H9 (cell line): Measurements from ENCODE around the gene KRTAP10-12. TPM values are rescaled to one million over a fixed set of nuclear protein-coding genes. Genes with fewer than 3 reads are reported as not detected.
"Not testable (repeated sequence)": the region's sequence is repeated elsewhere in the genome, so short reads cannot be mapped to it uniquely, and the experiment has no call there.

Experiments used
- DNase-seq: peaks from one replicate; pipeline ENCODE4 v3.0.0-alpha.2; 2017
- H2AFZ ChIP-seq: one replicate; pipeline ENCODE4 v1.6.1; 2013; ENCODE audit warnings: mild to moderate bottlenecking, low read length, control low read depth, moderate library complexity
- H2AK5ac ChIP-seq: 2 replicates; pipeline ENCODE4 v1.6.1; 2013; ENCODE audit warnings: low read length, control low read depth, mixed read lengths; ENCODE audit not compliant: insufficient read length
- H2BK120ac ChIP-seq: one replicate; pipeline ENCODE4 v1.6.1; 2013; ENCODE audit warnings: low read depth, mild to moderate bottlenecking, low read length, control low read depth, inconsistent platforms; ENCODE audit not compliant: poor library complexity, severe bottlenecking
- H2BK12ac ChIP-seq: 2 replicates; pipeline ENCODE4 v1.6.1; 2013; ENCODE audit warnings: low read length, control low read depth, mixed read lengths, low read depth; ENCODE audit not compliant: insufficient read length
- H2BK15ac ChIP-seq: 2 replicates; pipeline ENCODE4 v1.6.1; 2013; ENCODE audit warnings: low read depth, low read length, control low read depth
- H2BK20ac ChIP-seq: one replicate; pipeline ENCODE4 v1.6.1; 2013; ENCODE audit warnings: low read depth, mild to moderate bottlenecking, low read length, control low read depth, inconsistent platforms; ENCODE audit not compliant: poor library complexity, severe bottlenecking
- H2BK5ac ChIP-seq: 2 replicates; pipeline ENCODE4 v1.6.1; 2013; ENCODE audit warnings: low read length, control low read depth, mixed read lengths; ENCODE audit not compliant: insufficient read length
- H3K14ac ChIP-seq: 2 replicates; pipeline ENCODE4 v1.6.1; 2013; ENCODE audit warnings: low read length, control low read depth; ENCODE audit not compliant: insufficient read depth
- H3K18ac ChIP-seq: 2 replicates; pipeline ENCODE4 v1.6.1; 2013; ENCODE audit warnings: low read depth, mild to moderate bottlenecking, mixed read lengths, low read length, control low read depth; ENCODE audit not compliant: insufficient read length
- H3K23ac ChIP-seq: 2 replicates; pipeline ENCODE4 v1.6.1; 2013; ENCODE audit warnings: low read length, control low read depth, mixed read lengths, low read depth; ENCODE audit not compliant: insufficient read length
- H3K23me2 ChIP-seq: 2 replicates; pipeline ENCODE4 v1.6.1; 2013; ENCODE audit warnings: low read depth, mild to moderate bottlenecking, mixed read lengths, low read length, control low read depth; ENCODE audit not compliant: insufficient read length, poor library complexity, severe bottlenecking
- H3K27ac ChIP-seq: 2 replicates; pipeline ENCODE4 v1.5.1; 2013; ENCODE audit warnings: low read length, control low read depth, mixed read lengths, low read depth; ENCODE audit not compliant: insufficient read length
- H3K27me3 ChIP-seq: 2 replicates; pipeline ENCODE4 v1.6.1; 2013; ENCODE audit warnings: low read length, control low read depth, inconsistent platforms; ENCODE audit not compliant: insufficient read depth
- H3K4ac ChIP-seq: 2 replicates; pipeline ENCODE4 v1.6.1; 2013; ENCODE audit warnings: low read depth, mild to moderate bottlenecking, control low read depth, inconsistent platforms, low read length, moderate library complexity
- H3K4me1 ChIP-seq: 2 replicates; pipeline ENCODE4 v1.6.1; 2013; ENCODE audit warnings: low read length, control low read depth, inconsistent platforms; ENCODE audit not compliant: insufficient read depth
- H3K4me2 ChIP-seq: 2 replicates; pipeline ENCODE4 v1.6.1; 2013; ENCODE audit warnings: low read length, control low read depth, mixed read lengths; ENCODE audit not compliant: insufficient read length, insufficient read depth
- H3K56ac ChIP-seq: 2 replicates; pipeline ENCODE4 v1.6.1; 2013; ENCODE audit warnings: low read depth, mild to moderate bottlenecking, mixed read lengths, low read length, control low read depth; ENCODE audit not compliant: insufficient read length
- H3K79me1 ChIP-seq: 2 replicates; pipeline ENCODE4 v1.6.1; 2013; ENCODE audit warnings: low read depth, mild to moderate bottlenecking, moderate library complexity, low read length, control low read depth, inconsistent platforms; ENCODE audit not compliant: insufficient read depth, poor library complexity, severe bottlenecking
- H3K79me2 ChIP-seq: 2 replicates; pipeline ENCODE4 v1.6.1; 2013; ENCODE audit warnings: low read length, control low read depth, inconsistent platforms; ENCODE audit not compliant: insufficient read depth
- H3K9ac ChIP-seq: 2 replicates; pipeline ENCODE4 v1.6.1; 2013; ENCODE audit warnings: low read length, control low read depth, mixed read lengths; ENCODE audit not compliant: insufficient read length; ENCODE audit errors: extremely low read depth
- H3K9me3 ChIP-seq: one replicate; pipeline ENCODE4 v1.6.1; 2013; ENCODE audit warnings: low read depth, low read length, inconsistent platforms; ENCODE audit not compliant: control insufficient read depth
- H3T11ph ChIP-seq: one replicate; pipeline ENCODE4 v1.6.1; 2013; ENCODE audit warnings: mild to moderate bottlenecking, low read length, control low read depth, inconsistent platforms
- H4K20me1 ChIP-seq: one replicate; pipeline ENCODE4 v1.6.1; 2013; ENCODE audit not compliant: control insufficient read depth, insufficient read length, insufficient read depth
- H4K5ac ChIP-seq: 2 replicates; pipeline ENCODE4 v1.6.1; 2013; ENCODE audit warnings: low read depth, mild to moderate bottlenecking, mixed read lengths, low read length, control low read depth; ENCODE audit not compliant: insufficient read length
- H4K8ac ChIP-seq: replicated peaks from 2 replicates; pipeline ENCODE4 v1.6.1; 2013; ENCODE audit warnings: low read length, control low read depth, mixed read lengths, low read depth; ENCODE audit not compliant: insufficient read length
- H4K91ac ChIP-seq: 2 replicates; pipeline ENCODE4 v1.6.1; 2013; ENCODE audit warnings: low read depth, mild to moderate bottlenecking, moderate library complexity, mixed read lengths, low read length, control low read depth; ENCODE audit not compliant: insufficient read length
- H3K27ac Mint-ChIP-seq, 3 experiments: 2 replicates in 2 of 3; 3 replicates in 1 of 3; pipeline ENCODE4 v1.8.0; 2020 to 2021; ENCODE audit warnings: mixed read lengths in 3 of 3, mild to moderate bottlenecking in 1 of 3, moderate library complexity in 1 of 3
- H3K27me3 Mint-ChIP-seq: 2 replicates; pipeline ENCODE4 v1.8.0; 2021; ENCODE audit warnings: low read depth, mild to moderate bottlenecking, moderate library complexity, mixed read lengths
- H3K36me3 Mint-ChIP-seq, 3 experiments: 2 replicates in 2 of 3; 3 replicates in 1 of 3; pipeline ENCODE4 v1.8.0; 2020 to 2021; ENCODE audit warnings: low read depth in 3 of 3, mixed read lengths in 3 of 3; ENCODE audit not compliant: insufficient read depth in 1 of 3
- H3K4me1 Mint-ChIP-seq, 2 experiments: 2 replicates each; pipeline ENCODE4 v1.8.0; 2020; ENCODE audit warnings: mixed read lengths in 2 of 2
- H3K4me3 Mint-ChIP-seq, 2 experiments: 2 replicates in 1 of 2; 3 replicates in 1 of 2; pipeline ENCODE4 v1.8.0; 2020 to 2021; ENCODE audit warnings: mild to moderate bottlenecking in 2 of 2, mixed read lengths in 2 of 2, moderate library complexity in 1 of 2
- H3K9me3 Mint-ChIP-seq, 2 experiments: 2 replicates in 1 of 2; 3 replicates in 1 of 2; pipeline ENCODE4 v1.8.0; 2020; ENCODE audit warnings: mild to moderate bottlenecking in 2 of 2, mixed read lengths in 2 of 2, moderate library complexity in 1 of 2
- CTCF ChIP-seq: fragments of 200-600 bp; sonication (generic); conservative IDR thresholded peaks from 3 replicates; pipeline ENCODE4 v1.8.0; 2021; ENCODE audit warnings: antibody characterized with exemption, mild to moderate bottlenecking
- WGBS: extraction: QIAGEN DNeasy Blood & Tissue Kit; methylation state at CpG from one replicate; pipeline ENCODE4 v1.1.7; 2013; ENCODE audit warnings: missing lambda C conversion rate, low lambda C conversion rate, mixed read lengths; ENCODE audit not compliant: insufficient read length; ENCODE audit errors: extremely low coverage; 5-methylcytosine and 5-hydroxymethylcytosine counted together
- total RNA-seq: library from RNA; stranded (reverse); gene quantifications from 2 replicates; pipeline ENCODE4 v1.2.1, GENCODE V29; 2021

Gene KRTAP10-12
- total RNA-seq, 1 experiment from 2014 or later: not detected

DNA sequence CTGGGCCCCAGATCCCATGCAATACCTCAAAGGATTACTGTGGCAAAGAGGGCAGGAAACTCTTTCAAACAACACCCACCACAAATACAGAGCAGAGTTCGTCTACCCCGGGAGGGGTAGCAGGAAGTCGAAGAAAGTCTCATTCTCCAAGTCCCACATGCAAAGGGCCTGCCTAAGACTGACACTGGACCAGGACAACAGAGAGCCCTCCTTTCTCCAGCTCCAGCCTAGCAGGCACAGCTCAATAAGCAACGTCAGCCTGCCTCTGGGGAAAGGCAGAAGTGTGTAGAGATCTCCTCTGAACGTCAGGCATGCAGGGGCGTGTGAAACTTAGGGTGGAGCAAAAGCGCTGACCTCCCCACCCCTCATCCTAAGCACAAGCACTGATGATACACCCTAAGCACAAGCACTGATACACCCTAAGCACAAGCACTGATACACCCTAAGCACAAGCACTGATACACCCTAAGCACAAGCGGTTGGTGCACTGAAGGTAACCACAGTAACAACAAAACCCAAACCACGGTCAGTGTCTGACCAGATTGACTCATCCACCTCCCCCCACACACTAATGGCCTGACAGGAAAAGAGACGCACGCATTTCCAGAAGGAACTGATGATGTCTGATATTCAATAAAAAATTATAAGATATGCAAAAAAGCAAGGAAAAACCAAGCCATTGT is 37.9 kb upstream of the KRTAP10-12 start:
- H3K23me2 ChIP-seq: no peaks in the 10 kb centered on the region
- TF ChIP-seq CTCF: no peak
- H3T11ph ChIP-seq: no peak overlapping the region
- H4K20me1 ChIP-seq: no peaks in the 10 kb centered on the region
- Mint-ChIP-seq H3K9me3 (peaks cover 8 to 11% of the 10 kb centered on the region in 2 experiments; a peak in 4 of 5 replicates), H3K27ac (peak overlapping the region in 1 of 3 experiments; percentile 71; a peak in 3 of 7 replicates), H3K27me3 (peaks cover 11% of the 10 kb centered on the region), H3K4me3 (no peak overlapping the region; a peak in 1 of 5 replicates), H3K36me3 (peaks cover 2 to 10% (median 5%) of the 10 kb centered on the region in 3 experiments; a peak in 4 of 7 replicates), H3K4me1 (peaks cover 32 to 33% of the 10 kb centered on the region in 2 experiments)
- no peak overlapping the region for H3K23ac ChIP-seq
- H2BK120ac ChIP-seq: no peak overlapping the region
- H4K91ac ChIP-seq: no peak overlapping the region
- peak; percentile 24 for DNase-seq
- no peak overlapping the region for H3K56ac ChIP-seq
- no peak overlapping the region for H3K4ac ChIP-seq
- H3K4me1 ChIP-seq: no peaks in the 10 kb centered on the region
- H2BK15ac ChIP-seq: no peak overlapping the region
- no CpG with 5 or more reads among the region's 11 CpGs for WGBS
- H3K18ac ChIP-seq: peak overlapping the region; percentile 41
- no peak overlapping the region for H2BK20ac ChIP-seq
- H3K9ac ChIP-seq: no peak overlapping the region
- H2AFZ ChIP-seq: no peak overlapping the region
- H2BK5ac ChIP-seq: no peak overlapping the region
- no peaks in the 10 kb centered on the region for H3K79me1 ChIP-seq
- H3K79me2 ChIP-seq: no peaks in the 10 kb centered on the region
- no peak overlapping the region for H4K8ac ChIP-seq
- H3K14ac ChIP-seq: peak overlapping the region; percentile 31
- H2BK12ac ChIP-seq: no peak overlapping the region
- H2AK5ac ChIP-seq: no peak overlapping the region
- H3K27me3 ChIP-seq: no peaks in the 10 kb centered on the region
- H3K4me2 ChIP-seq: no peak overlapping the region
- no peak overlapping the region for H4K5ac ChIP-seq
- H3K27ac ChIP-seq: no peak overlapping the region
- no peaks in the 10 kb centered on the region for H3K9me3 ChIP-seq

GRCh38 chr21:44661567-44661966 is 35.4 kb upstream of the KRTAP10-12 start:
- not testable (repeated sequence) for H2BK15ac ChIP-seq, H3K4ac ChIP-seq, H3T11ph ChIP-seq, H3K56ac ChIP-seq, H4K91ac ChIP-seq, H3K4me3 Mint-ChIP-seq, H4K5ac ChIP-seq, H3K4me1 ChIP-seq, H3K18ac ChIP-seq, H3K4me2 ChIP-seq, H3K14ac ChIP-seq, H3K9me3 ChIP-seq, H4K8ac ChIP-seq, H3K9ac ChIP-seq, H4K20me1 ChIP-seq, H3K23ac ChIP-seq, H2BK20ac ChIP-seq, H3K9me3 Mint-ChIP-seq, H3K27me3 Mint-ChIP-seq, H2BK120ac ChIP-seq, H2BK5ac ChIP-seq, H3K79me1 ChIP-seq, H2AK5ac ChIP-seq, H3K23me2 ChIP-seq, H3K27me3 ChIP-seq, H3K36me3 Mint-ChIP-seq, H2BK12ac ChIP-seq, H3K27ac ChIP-seq, H3K79me2 ChIP-seq, H2AFZ ChIP-seq
- Mint-ChIP-seq H3K4me1 (peaks cover 32% of the 10 kb centered on the region in 2 experiments), H3K27ac (peak overlapping the region in 2 of 3 experiments; percentile 4 to 77; a peak in 3 of 7 replicates)
- WGBS: no CpG with 5 or more reads among the region's 7 CpGs
- peak; percentile 76 for DNase-seq
